Body of pancreas (tissue), 4 donors: Measurements from ENCODE around the gene IGHMBP2.

Experiments used
- POLR2A ChIP-seq, 3 donors: fragments of 450-650 bp; IDR thresholded peaks; one replicate each; pipeline ENCODE4 v1.6.1; 2016; ENCODE audit warnings: antibody characterized with exemption in 3 of 3, mild to moderate bottlenecking in 2 of 3
- TF ChIP-seq, protein P1 (sequence below), 7 experiments: fragments of 450-650 bp in 4 of 7; fragments of 200-600 bp in 3 of 7; sonication (generic) in 3 of 7; IDR thresholded peaks; one replicate each; pipeline ENCODE4 v1.5.1; 2016 to 2019; ENCODE audit warnings: antibody characterized with exemption in 7 of 7

DNA sequence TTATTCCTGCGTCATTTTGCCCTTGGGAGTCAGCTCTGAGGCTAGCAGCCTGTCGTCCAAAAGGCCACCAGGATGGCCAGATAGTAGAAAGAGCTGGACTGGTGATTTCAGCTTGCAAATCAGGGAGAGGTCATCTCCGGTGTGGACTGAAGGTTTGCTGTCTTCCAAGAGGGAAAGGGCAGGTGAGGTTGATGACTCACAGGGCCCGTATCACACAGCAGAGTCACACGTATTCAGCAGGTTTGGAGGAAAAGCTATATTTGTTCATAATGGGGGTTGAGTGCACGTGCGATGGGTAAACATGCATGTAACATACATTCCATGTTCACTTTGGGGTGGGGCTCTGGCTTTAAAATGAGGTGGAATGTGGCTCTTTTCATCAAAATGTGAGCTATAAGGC, 25.7 kb upstream of the IGHMBP2 start:
- TF ChIP-seq, protein P1, sequence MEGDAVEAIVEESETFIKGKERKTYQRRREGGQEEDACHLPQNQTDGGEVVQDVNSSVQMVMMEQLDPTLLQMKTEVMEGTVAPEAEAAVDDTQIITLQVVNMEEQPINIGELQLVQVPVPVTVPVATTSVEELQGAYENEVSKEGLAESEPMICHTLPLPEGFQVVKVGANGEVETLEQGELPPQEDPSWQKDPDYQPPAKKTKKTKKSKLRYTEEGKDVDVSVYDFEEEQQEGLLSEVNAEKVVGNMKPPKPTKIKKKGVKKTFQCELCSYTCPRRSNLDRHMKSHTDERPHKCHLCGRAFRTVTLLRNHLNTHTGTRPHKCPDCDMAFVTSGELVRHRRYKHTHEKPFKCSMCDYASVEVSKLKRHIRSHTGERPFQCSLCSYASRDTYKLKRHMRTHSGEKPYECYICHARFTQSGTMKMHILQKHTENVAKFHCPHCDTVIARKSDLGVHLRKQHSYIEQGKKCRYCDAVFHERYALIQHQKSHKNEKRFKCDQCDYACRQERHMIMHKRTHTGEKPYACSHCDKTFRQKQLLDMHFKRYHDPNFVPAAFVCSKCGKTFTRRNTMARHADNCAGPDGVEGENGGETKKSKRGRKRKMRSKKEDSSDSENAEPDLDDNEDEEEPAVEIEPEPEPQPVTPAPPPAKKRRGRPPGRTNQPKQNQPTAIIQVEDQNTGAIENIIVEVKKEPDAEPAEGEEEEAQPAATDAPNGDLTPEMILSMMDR (IDR thresholded peaks at IDR 0.05), result no peak
- no peak for TF ChIP-seq POLR2A (IDR thresholded peaks at IDR 0.05)
